ENCODE results near the gene UQCRC2.
"Not testable (repeated sequence)": the region's sequence is repeated elsewhere in the genome, so short reads cannot be mapped to it uniquely, and the experiment has no call there.

The UQCRC2 gene

DNA sequence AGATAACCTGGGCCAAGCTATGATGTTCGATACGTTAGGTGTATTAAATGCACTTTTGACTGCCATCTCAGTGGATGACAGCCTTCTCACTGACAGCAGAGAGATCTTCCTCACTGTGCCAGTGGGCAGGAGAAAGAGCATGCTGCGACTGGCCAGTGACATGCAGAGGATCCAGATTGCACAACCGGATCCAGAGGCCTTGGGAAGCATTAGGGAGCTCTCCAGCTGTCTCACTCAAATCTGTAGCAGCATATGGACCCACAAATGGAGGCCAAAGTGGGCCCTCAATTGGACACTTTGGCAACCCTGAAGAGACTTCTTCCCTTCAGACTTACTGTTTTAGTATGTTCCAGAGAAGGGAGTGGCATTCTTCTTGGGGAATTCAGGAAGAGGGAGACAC is 26.9 kb downstream of the UQCRC2 start:
- no peak for DNase-seq (ENCODE audit: low read depth in 1 of 2, low spot score in 1 of 2)

DNA sequence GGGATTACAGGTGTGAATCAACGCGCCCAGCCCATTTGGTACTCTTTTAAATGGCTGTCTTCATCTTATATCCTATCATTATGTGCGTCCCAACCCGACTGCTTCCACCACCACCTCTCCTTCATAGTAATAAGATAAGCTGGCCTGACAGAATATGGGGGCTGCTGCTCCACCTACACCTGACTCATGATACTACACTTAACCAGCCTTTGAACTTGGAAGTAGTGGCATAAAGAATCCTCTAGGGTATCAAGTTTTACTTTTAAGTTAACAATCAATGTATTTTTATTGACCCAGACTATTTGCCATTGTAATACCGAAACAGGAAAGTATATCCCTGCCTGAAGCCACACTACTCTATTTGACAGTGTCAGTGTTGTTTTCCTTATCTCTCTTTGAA is 28.9 kb downstream of the UQCRC2 start:
- no peak for DNase-seq (ENCODE audit: low read depth in 1 of 2, low spot score in 1 of 2)

DNA sequence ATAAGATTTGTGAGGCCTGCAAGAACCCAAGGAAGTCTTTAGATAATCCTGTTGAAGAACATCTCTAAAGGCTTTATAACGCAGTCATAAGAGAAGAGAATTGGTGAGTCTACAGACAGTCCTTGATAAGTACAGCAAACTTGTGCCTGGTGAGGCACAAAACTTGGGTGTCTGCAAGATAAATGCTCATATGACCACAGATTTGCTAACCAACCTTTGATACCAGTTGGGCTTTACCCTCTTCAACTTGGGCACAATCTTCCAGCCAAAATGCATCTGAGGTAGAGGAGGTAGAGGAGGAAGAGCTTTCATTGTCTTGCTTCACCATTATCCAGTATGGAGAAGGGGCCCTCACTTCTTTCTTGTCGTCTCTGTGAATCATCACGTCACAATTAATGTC is 30.9 kb downstream of the UQCRC2 start:
- DNase-seq (ENCODE audit: low read depth in 1 of 2, low spot score in 1 of 2), result no peak

DNA sequence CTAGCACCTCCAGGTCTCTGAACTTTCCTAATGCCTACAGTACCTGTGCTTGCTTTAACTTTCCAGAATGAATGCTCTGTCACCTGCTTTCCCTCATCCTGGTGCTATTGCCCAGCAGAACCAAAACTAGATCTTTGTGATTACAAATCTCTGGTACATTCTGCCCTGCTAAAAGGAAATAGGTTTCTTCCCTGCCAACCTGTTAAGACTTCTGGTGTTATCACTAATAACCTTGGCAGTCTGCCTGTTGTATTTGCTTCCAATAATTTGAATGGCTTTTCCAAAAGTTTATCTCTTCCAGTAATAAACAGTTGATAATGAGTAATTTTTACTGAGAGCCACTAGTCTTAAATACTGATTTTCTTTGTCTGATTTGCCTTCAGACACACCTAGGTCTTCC is 32.4 kb downstream of the UQCRC2 start:
- no peak for DNase-seq (ENCODE audit: low read depth in 1 of 2, low spot score in 1 of 2)

DNA sequence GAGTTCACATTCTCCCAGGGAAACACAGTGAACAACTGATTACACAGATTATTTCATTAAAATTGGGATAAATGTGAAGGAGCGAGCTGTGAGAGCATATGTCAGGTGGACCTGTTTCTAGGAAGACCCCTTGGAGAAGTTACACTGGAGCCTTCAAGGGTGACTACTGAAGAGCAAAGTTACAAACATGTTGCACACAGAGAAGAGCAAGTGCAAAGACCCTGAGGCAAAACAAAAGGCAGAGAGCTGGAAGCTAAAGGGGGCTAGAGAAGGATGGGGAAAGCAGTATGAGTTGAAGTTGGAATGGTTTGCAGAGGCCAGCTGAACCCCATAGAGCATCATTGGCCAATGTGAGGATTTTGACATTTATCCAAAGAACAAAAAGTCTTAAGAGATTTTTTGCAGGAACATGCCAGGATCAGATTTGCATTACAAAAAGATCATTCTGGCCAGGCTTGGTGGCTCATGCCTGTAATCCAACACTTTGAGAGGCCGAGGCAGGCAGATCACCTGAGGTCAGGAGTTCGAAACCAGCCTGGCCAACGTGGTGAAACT is 33.6 kb downstream of the UQCRC2 start:
- no peak for DNase-seq (ENCODE audit: low read depth in 1 of 2, low spot score in 1 of 2)

DNA sequence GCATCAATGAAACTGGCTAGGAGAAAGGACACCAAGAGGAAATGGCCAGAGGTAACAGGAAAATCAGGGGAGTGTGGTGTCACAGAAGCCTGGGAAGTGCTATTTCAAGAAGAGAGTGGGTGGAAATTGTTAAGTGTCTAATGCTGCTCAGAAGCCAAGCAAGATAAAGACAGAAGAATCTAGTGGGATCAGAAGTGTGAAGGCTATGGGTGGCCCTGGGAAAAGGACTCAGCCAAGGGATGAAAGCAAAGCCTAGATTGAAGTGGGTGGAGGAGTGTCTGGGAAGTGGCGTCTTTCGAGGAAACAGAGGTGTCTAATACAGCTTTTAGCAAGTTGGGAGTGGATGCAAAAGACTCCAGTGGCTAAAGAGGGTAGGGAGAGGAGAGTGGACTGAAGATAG is 34.3 kb downstream of the UQCRC2 start:
- DNase-seq (ENCODE audit: low read depth in 1 of 2, low spot score in 1 of 2), result no peak

DNA sequence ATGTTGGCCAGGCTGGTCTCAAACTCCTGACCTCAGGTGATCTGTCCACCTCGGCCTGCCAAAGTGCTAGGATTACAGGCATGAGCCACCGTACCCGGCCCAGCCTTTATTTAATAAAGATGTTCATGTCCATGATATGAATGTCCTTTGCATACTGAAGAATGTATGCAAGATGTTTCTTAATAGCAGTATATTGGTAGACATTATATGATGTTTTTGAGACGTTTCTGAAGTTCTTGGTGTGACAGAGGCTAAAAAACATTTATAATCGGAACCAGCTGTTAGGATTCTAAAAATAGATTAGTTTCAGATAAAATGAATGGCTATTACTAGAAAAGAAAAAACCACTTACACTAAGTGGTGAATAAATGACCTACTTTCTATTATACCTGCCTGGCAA is 36.0 kb downstream of the UQCRC2 start:
- no peak for DNase-seq (ENCODE audit: low read depth in 1 of 2, low spot score in 1 of 2)

DNA sequence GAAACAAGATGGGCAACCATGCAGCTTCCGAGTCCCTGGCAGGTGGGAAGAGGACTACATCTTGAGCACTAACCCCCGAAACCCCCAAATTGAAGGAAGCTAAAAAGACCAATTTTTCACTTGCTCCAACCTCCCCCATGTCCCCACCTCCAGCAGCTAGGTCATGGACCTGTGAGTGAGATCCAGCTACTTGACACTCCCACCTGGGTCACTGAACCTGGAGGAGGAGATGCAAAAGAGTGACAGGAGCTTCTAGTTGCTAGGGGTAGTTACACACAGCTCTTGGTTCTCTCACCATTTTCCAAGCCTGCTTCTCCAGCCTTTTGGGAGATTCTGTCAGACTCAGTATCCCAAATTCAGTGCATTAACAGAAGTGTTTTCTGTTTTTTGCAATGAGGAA is 36.6 kb downstream of the UQCRC2 start:
- DNase-seq (ENCODE audit: low read depth in 1 of 2, low spot score in 1 of 2), result no peak

DNA sequence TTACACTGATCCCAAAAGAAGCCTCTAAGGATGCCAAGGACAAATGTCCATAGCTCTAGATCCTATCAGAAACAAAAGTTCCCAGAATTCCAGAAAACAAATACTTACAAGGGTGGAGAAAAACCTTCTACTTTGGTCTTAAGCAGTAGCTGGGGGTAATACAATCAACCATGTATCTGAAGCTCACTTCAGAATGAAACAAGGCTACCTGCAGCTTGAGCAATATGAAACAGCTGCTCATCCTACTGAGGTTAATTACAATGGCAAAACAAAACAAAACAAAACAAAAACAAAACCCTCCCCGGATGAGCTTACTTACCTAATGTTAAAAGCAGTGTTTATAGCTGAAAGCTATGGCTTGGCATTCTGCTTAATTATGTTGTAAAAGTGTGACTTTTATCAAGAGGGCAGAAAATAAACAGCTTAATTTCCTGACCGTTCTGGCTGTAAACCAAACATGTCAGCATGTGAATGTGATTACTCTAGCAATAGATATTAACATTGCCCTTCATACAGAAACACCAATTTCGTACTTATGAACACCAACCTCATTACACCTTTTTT is 37.3 kb downstream of the UQCRC2 start:
- no peak for DNase-seq (ENCODE audit: low read depth in 1 of 2, low spot score in 1 of 2)

DNA sequence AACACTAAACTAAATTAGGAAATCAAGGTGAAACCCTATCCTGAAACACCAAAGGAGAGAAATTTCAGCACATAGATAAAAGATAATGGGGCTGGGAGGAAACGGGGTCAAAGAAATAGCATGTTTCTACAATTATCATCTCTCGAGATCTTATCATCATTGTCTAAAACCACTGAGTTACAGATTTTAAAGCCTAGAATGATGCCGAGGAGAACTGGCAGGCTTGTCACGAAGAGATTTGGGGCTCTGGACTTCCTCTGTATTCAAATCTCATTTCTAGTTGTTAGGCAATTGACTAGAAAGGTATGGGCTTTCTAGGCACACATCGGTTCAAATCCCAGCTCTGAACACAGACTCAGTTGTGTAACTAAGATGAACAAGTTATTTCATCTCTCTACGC is 38.5 kb downstream of the UQCRC2 start:
- no peak for DNase-seq (ENCODE audit: low read depth in 1 of 2, low spot score in 1 of 2)

DNA sequence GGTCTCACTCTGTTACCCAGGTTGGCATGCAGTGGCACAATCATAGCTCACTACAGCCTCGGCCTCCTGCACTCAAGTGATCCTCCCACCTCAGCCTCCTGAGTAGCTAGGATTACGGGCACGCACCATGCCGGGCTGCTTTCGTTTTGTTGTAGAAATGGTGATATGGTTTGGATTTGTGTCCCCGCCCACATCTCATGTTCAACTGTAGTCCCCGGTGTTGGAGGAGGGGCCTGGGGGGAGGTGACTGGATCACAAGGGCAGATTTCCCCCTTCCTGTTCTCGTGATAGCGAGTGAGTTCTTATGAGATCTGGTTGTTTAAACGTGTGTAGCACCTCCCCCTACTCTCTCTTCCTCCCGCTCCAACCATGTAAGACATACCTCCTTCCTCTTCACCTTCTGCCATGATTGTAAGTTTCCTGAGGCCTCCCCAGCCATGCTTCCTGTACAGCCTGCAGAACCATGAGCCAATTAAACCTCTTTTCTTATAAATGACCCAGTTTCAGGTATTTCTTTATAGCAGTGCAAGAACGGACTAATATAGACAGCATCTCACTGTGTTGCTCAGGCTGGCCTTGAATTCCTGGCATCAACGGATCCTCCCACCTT is 41.8 kb downstream of the UQCRC2 start:
- DNase-seq (ENCODE audit: low read depth in 1 of 2, low spot score in 1 of 2), result no peak

DNA sequence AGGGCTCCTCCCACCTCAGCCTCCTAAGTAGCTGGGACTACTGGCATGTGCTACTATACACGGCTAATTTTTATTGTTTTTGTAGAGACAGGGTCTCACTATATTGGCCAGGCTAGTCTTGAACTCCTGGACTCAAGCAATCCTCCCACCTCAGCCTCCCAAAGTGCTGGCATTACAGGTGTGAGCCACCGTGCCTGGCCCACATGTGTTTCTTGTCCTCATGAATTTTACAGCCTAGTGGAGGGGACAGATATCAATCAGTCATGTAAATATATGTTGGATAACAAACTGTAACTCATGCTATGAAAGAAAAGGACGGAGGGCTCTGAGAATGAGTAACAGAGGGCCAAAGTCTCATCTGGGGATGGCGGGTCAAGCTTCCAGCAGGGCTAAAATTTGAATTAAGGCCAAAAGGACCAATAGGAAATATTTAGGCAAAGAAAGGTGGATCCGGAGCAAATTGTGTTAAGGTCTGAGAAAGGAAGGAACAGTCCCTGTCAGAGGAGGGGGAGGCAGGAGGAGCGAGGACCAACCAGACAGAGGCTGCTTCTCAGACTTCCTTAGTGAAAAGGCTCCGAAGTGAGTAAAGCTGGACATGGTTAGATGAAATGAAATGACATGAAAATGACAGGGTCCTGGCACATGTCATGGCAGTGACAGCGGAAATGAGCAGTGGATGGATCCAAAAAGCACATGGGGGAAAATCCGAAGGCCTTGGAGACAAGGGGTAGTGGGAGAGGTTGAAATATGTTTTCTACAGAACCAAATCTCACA is 43.9 kb downstream of the UQCRC2 start:
- DNase-seq (ENCODE audit: low read depth in 1 of 2, low spot score in 1 of 2), result no peak

DNA sequence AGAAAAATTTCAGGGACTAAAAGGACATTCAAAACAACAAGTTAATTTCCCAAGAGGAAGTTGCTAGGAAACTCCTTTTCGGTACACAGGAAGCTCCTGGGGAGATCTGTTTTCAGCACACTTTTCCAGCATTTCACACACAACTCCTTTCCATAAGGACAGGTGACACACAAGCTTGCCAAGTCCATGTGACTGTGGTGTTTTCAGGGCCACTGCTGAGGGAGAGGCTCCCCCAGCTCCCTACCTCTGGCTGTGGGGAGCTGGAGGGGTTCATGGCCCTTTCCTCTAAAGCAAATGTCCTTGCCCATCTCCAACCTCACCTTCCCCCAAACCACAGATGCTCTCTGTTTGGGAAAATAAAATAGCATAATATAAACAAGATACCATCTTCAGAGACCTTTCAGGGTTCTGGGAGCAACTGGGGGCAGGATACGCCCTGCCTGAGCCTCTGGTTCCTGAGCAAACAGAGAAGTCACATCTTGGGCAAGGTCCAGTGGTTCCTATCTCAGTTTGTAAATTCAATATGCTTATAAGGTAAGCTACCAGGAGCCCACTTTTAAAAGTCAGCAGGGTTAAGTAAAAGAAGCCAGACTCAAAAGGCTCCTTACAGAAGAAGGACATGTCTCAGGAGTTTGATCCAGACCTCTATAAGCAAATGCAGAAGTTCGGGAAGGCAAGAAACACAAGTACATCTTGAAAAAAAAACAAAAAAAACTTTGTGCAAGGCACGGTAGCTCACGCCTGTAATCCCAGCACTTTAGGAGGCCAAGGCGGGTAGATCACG is 44.7 kb downstream of the UQCRC2 start:
- DNase-seq (ENCODE audit: low read depth in 1 of 2, low spot score in 1 of 2), result no peak

DNA sequence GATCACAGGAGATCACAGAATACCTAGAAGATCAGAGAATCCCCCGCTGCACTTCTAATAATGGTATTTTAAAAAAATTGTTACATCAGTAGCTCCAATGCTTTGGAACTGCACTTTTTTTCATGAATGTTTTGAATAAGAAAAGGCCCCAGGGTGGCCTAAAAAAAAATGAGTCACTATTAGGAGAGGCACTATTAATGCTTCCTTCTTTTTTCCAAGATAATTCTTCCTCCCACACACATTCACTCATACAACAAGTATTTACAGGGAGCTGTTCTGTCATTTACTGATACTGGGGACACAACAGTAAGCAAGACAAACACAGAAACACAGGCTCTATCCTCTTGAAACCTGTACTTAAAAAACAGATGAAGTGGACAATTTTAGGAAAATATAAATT is 48.4 kb downstream of the UQCRC2 start:
- no peak for DNase-seq (ENCODE audit: low read depth in 1 of 2, low spot score in 1 of 2)

DNA sequence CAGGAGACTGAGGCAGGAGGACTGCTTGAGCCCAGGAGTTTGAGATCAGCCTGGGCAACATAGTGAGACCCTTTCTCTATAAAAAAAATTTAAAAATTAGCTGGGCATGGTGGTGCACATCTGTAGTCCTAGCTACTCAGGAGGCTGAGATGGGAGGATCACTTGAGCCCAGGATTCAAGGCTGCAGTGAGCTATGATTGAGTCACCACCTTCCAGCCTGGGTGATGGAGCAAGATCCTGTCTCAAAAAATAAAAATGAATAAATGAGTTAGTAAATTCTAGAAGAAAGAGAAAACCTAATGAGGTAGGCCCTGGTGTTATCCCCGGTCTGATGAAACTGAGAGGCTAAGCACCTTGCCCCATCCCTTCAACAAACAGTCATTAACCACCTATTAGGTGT is 48.9 kb downstream of the UQCRC2 start:
- DNase-seq (ENCODE audit: low read depth in 1 of 2, low spot score in 1 of 2), result not testable (repeated sequence)

DNA sequence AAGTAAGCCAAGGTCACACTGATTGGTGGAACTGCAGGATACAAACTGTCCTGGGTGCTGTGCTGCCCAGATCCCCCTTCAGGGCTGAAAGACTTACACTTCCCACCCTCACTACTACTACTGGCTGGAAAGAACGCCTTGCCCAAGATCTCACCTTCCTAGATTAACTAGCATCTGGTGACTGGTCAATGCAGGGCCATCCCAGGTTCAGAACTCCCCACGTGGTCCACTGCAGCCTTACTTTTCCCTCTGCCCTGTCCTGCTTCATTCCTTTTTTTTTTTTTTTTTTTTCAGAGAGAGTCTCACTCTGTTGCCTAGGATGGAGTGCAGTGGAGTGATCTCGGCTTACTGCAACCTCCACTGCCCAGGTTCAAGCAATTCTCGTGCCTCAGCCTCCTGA is 50.0 kb downstream of the UQCRC2 start:
- DNase-seq (ENCODE audit: low read depth in 1 of 2, low spot score in 1 of 2), result no peak

DNA sequence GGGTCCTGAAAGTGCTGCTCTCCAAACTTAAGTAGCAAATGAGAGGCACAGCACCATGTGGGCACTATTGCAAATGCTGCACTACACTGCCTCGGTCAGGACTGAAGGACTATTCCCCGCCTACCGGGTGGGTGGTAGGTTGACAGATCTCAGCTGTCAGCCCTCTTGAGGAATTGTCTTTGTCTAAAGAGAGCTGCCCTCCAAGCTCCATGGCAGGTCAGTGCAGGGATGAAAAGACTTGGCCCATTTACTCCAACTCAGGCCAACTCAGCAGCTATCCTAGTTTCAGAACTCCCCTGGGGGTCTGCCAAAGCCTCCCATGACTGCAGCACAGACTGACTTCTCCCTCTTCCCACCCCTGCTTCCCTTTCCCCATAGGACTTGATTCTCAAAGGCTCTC is 51.2 kb downstream of the UQCRC2 start:
- no peak for DNase-seq (ENCODE audit: low read depth in 1 of 2, low spot score in 1 of 2)

DNA sequence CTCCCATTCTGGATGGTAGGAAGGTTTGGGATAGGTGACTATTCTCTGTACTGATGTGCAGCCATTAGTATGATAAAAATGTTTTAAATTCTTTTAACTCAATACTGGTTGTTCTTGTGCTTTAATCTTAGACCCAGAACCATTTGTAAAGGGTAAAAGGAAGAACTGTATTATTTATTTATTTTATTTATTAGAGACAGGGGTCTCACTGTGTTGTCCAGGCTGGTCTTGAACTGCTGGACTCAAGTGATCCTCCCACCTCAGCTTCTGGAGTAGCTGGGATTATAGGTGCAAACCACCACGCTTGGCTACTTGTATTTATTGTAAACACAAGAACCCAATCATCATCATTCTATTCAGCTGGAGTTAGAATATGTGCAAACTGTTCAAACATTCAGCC is 52.6 kb downstream of the UQCRC2 start:
- DNase-seq (ENCODE audit: low read depth in 1 of 2, low spot score in 1 of 2), result no peak

DNA sequence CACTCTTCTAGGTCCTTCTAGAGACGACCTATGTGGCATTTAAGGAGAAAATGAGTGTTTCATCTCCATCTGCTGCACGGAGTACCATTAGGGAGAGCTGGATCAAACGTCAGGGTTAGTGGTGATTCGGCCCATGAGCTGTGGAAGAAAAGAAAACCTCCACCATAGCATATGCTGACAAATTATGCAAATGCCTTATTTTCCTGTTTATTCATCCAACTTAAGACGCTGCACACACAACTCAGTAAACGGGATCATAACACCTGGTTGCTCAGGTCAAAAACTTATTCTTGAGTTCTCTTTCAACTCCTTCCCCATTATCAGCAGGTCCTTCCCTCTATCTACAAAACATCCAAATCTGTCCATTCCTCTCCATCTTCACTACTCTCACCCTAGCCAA is 53.5 kb downstream of the UQCRC2 start:
- no peak for DNase-seq (ENCODE audit: low read depth in 1 of 2, low spot score in 1 of 2)

DNA sequence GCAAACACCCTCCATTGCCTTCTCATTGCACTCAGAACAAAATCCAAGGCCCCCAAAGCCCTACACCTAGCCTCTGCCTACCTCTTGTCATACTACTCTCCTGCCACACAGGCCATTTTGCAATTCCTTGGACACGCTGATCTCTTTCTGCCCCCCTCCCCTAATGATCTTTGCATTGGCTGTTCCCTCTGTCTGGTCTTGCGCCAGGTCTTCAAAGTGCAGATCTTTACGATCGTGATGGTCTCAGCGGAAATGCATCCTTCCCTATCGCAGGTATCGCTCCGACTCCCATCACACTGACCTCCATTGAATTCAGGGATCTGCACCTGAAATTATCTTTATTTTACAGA is 54.0 kb downstream of the UQCRC2 start:
- DNase-seq (ENCODE audit: low read depth in 1 of 2, low spot score in 1 of 2), result no peak

DNA sequence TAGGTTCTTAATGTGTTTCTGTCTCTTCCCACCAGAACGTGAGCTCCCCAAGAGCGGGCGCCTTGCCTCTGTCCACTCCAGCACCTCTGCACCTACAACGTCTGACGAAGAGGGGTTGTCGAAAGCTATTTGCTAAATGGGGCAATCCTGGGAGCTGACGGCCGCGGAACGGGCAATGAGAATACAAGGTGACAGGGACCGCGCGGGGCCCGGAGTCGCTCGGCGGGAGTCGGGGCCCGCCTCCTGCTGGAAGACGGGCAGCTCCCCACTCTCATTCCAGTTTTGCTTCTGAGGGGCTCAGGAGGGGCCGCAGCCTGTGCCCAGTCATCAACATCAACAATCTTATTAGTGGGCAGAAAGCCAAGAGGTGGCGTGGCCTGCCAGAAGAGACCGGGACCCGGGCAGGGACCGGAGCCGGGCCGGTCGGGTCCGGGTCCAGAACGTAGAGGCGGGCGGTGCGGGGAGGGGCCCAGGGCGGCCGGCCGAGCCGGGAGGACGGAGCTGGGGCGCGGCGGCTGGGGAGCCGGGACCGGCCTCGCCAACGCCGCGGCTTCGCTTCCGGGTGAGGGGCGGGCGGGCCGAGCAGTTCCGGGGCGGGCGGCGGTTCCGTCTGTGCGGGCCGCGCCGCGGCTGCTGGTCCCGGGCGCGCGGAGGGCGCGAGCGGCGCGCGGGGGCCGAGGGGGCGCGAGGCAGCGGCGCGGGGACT is 54.5 kb downstream of the UQCRC2 start, which contains the start of gene MOSMO:
MOSMO (plus strand) TSS at position 603 of the 706 bp plus-strand sequence. CDS start 191 bp downstream, outside the sequence.
- peak; percentile 47 to 61 for DNase-seq (ENCODE audit: low read depth in 1 of 2, low spot score in 1 of 2)

All from activated CD4-positive, alpha-beta T cell treated with anti-CD3 and anti-CD28 coated beads, Interleukin-2, amount 50 U/mL, for 24 hours (primary cell).